Body of pancreas (tissue), 4 donors: ENCODE data around the gene CHIT1. TPM values are rescaled to one million over a fixed set of nuclear protein-coding genes. Genes with fewer than 3 reads are reported as not detected.

ENCODE experiments used
- ATAC-seq: fragments of 150-250 bp; one replicate; pipeline ENCODE4 v1.9.1; 2016
- DNase-seq, 4 donors: peaks; one replicate each; pipeline ENCODE4 v3.0.0-alpha.2; 2019
- H3K27ac ChIP-seq, 4 donors: fragments of 200-600 bp; sonication (generic); 1 replicate in 3 of 4; 2 replicates in 1 of 4; pipeline versions ENCODE4 v1.5.1 to v1.6.1; 2016 to 2019; ENCODE audit warnings: mild to moderate bottlenecking in 1 of 4, mixed read lengths in 1 of 4, moderate library complexity in 1 of 4
- H3K27me3 ChIP-seq, 2 donors: fragments of 200-600 bp; sonication (generic); one replicate each; pipeline ENCODE4 v1.6.0; 2016; ENCODE audit warnings: mild to moderate bottlenecking in 1 of 2
- H3K36me3 ChIP-seq, 2 donors: fragments of 200-600 bp; sonication (generic); replicated peaks in 1 of 2; 2 replicates each; pipeline ENCODE4 v1.5.1; 2016; ENCODE audit warnings: low read depth in 2 of 2; ENCODE audit not compliant: insufficient read depth in 1 of 2
- H3K4me1 ChIP-seq: fragments of 200-600 bp; sonication (generic); one replicate; pipeline ENCODE4 v1.6.0; 2016
- H3K4me3 ChIP-seq, 2 donors: fragments of 200-600 bp; sonication (generic); 1 replicate in 1 of 2; 2 replicates in 1 of 2; pipeline ENCODE4 v1.5.1; 2016 to 2019
- H3K9me3 ChIP-seq, 3 donors: fragments of 200-600 bp; sonication (generic); 1 replicate in 2 of 3; 2 replicates in 1 of 3; pipeline ENCODE4 v1.5.1; 2016
- POLR2A ChIP-seq, 3 donors: fragments of 450-650 bp; IDR thresholded peaks; one replicate each; pipeline ENCODE4 v1.6.1; 2016; ENCODE audit warnings: antibody characterized with exemption in 3 of 3, mild to moderate bottlenecking in 2 of 3
- WGBS, 2 donors: methylation state at CpG; one replicate each; pipeline ENCODE4 v1.1.5; 2017; 5-methylcytosine and 5-hydroxymethylcytosine counted together
- intact Hi-C: fragments of 100-400 bp; cut with DNase I; formaldehyde crosslinking; loops from one replicate; pipeline ENCODE4 v1.15.1; 2023
- total RNA-seq, 2 donors: library from RNA; depleted of rRNA; stranded (reverse); fragments of >200 nt; gene quantifications; one replicate each; pipeline ENCODE4 v1.1.0, GENCODE V29; 2016
- TF ChIP-seq, protein P1 (sequence below), 7 experiments: fragments of 450-650 bp in 4 of 7; fragments of 200-600 bp in 3 of 7; sonication (generic) in 3 of 7; IDR thresholded peaks; one replicate each; pipeline ENCODE4 v1.5.1; 2016 to 2019; ENCODE audit warnings: antibody characterized with exemption in 7 of 7

The CHIT1 gene
- total RNA-seq, 2 donors from 2014 or later, result 0.26 TPM; not detected in 1

DNA sequence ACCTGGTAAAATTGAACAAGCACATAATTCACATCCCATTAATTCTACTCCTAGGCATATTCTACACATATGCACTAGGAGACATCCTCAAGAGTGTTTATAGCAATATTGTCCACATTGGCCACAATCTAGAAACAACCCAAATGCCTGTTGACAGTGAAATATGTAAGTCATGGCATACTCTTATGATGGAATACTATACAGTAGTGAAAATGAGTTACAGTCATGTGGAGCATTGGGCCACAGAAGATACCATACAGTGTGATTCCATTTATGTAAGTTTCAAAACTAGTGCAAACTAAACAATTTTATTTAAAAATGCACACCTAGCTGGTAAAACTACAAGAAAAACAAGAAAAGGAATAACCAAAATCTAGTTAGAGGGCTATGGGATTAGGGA lies 19.1 kb downstream of the CHIT1 start:
- Histone ChIP-seq H3K36me3 (no peaks in the 10 kb centered on the region), H3K4me1 (no peaks in the 10 kb centered on the region), H3K9me3 (no peaks in the 10 kb centered on the region), H3K27ac (no peak overlapping the region), H3K4me3 (no peak overlapping the region), H3K27me3 (no peaks in the 10 kb centered on the region)
- TF ChIP-seq POLR2A (IDR thresholded peaks at IDR 0.05), result no peak
- TF ChIP-seq, protein P1, sequence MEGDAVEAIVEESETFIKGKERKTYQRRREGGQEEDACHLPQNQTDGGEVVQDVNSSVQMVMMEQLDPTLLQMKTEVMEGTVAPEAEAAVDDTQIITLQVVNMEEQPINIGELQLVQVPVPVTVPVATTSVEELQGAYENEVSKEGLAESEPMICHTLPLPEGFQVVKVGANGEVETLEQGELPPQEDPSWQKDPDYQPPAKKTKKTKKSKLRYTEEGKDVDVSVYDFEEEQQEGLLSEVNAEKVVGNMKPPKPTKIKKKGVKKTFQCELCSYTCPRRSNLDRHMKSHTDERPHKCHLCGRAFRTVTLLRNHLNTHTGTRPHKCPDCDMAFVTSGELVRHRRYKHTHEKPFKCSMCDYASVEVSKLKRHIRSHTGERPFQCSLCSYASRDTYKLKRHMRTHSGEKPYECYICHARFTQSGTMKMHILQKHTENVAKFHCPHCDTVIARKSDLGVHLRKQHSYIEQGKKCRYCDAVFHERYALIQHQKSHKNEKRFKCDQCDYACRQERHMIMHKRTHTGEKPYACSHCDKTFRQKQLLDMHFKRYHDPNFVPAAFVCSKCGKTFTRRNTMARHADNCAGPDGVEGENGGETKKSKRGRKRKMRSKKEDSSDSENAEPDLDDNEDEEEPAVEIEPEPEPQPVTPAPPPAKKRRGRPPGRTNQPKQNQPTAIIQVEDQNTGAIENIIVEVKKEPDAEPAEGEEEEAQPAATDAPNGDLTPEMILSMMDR (IDR thresholded peaks at IDR 0.05), result no peak
- intact Hi-C loops, result loop anchor here (10.0 kb wide), 1 partner anchor 166 kb away; no protein-coding TSS in a partner anchor
- ATAC-seq, result no peak
- DNase-seq, result no peak

DNA sequence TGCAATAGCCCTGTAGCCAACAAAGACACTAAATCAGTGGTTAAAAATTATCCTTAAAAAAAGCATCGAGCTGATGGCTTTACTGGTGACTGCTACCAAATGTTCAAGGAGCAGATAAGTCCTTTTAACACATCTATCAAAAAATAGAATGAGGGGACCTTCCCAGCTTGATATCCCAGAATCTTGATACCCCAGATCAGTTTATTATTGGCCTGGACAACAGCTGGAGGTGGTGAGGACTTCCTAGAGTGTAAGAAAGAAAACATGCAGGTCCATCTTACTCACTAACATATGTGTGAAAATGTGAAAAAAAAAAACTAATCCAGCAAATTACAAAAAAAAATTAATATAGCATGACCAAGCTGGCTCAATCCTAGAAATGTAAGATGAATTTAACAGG lies 21.3 kb downstream of the CHIT1 start:
- TF ChIP-seq, protein P1 (IDR thresholded peaks at IDR 0.05), result no peak
- no peak for TF ChIP-seq POLR2A (IDR thresholded peaks at IDR 0.05)

GRCh38 chr1:203207751-203208150 lies 21.7 kb downstream of the CHIT1 start:
- TF ChIP-seq POLR2A (IDR thresholded peaks at IDR 0.05), result no peak
- TF ChIP-seq, protein P1 (IDR thresholded peaks at IDR 0.05), result no peak
- no peaks in the 10 kb centered on the region for H3K4me1 ChIP-seq
- ATAC-seq (no peak), DNase-seq (no peak)
- H3K9me3 ChIP-seq, result no peaks in the 10 kb centered on the region
- no peak overlapping the region for H3K4me3 ChIP-seq
- 56 to 80% methylated on average over 2 of the region's 2 CpGs for WGBS, 2 donors
- no peaks in the 10 kb centered on the region for H3K36me3 ChIP-seq
- no peaks in the 10 kb centered on the region for H3K27me3 ChIP-seq
- H3K27ac ChIP-seq, result no peak overlapping the region
- intact Hi-C loops, result no loop called here

More for the DNA sequence above, 21.3 kb downstream of the CHIT1 start:
- intact Hi-C loops, result no loop called here
- WGBS, 2 donors, result 69 to 70% methylated on average over 1 of the region's 1 CpG
- Histone ChIP-seq H3K4me1 (no peaks in the 10 kb centered on the region), H3K27ac (no peak overlapping the region), H3K4me3 (no peak overlapping the region), H3K27me3 (no peaks in the 10 kb centered on the region), H3K36me3 (no peaks in the 10 kb centered on the region), H3K9me3 (no peaks in the 10 kb centered on the region)
- DNase-seq (no peak), ATAC-seq (no peak)

- intact Hi-C loops, result no loop called here
- 81 to 98% methylated on average over 4 to 5 of the region's 5 CpGs for WGBS, 2 donors
- Histone ChIP-seq H3K27ac (no peak overlapping the region), H3K27me3 (no peaks in the 10 kb centered on the region), H3K4me1 (no peaks in the 10 kb centered on the region), H3K9me3 (no peaks in the 10 kb centered on the region), H3K4me3 (no peak overlapping the region), H3K36me3 (no peaks in the 10 kb centered on the region)
- no peak for TF ChIP-seq POLR2A (IDR thresholded peaks at IDR 0.05)
- TF ChIP-seq, protein P1 (IDR thresholded peaks at IDR 0.05), result no peak
- no peak for DNase-seq
- no peak for ATAC-seq
These were observed 23.3 kb downstream of the CHIT1 start for GRCh38 chr1:203206129-203206687.

DNA sequence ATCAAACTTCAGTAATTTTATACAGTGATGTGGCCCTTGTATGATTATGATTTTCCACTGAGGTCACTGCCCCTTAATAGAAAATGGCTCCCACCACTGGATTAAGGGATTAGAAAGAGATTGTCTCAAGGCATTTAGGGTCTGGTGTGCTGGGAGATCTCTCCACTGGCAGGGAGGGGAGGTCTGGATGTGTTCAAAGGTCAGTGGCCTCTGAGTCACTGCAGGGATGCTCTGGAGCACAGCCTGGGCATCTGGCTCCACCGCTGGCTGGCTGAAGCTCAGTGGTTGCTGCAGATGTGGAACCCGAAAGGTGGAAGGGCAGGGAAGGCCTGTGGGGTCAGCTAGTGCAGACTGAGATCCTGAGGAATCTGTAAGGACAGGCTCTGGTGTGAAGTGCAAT lies 24.7 kb downstream of the CHIT1 start:
- Histone ChIP-seq H3K4me1 (no peaks in the 10 kb centered on the region), H3K27ac (no peak overlapping the region), H3K9me3 (no peaks in the 10 kb centered on the region), H3K27me3 (no peaks in the 10 kb centered on the region), H3K36me3 (no peaks in the 10 kb centered on the region), H3K4me3 (no peak overlapping the region)
- intact Hi-C loops, result no loop called here
- ATAC-seq (no peak), DNase-seq (no peak)
- 58 to 86% methylated on average over 2 of the region's 2 CpGs for WGBS, 2 donors
- TF ChIP-seq, protein P1 (IDR thresholded peaks at IDR 0.05), result no peak
- no peak for TF ChIP-seq POLR2A (IDR thresholded peaks at IDR 0.05)
